GM21390 (cell line): Measurements from ENCODE around the gene ASB1.
"Not testable (repeated sequence)": the region's sequence is repeated elsewhere in the genome, so short reads cannot be mapped to it uniquely, and the experiment has no call there.

Experiments used
- ATAC-seq: cut with Tn5 transposase; IDR thresholded peaks from one replicate; pipeline ENCODE4 v1.9.1; 2021; ENCODE audit not compliant: unreplicated experiment

Gene ASB1

GRCh38 chr2:238403632-238404405 is 22.9 kb upstream of the ASB1 start:
- ATAC-seq, result no peak

GRCh38 chr2:238404406-238405216 is 22.1 kb upstream of the ASB1 start:
- ATAC-seq, result no peak

- not testable (repeated sequence) for ATAC-seq
Observed at GRCh38 chr2:238405217-238405555, 21.5 kb upstream of the ASB1 start.

- ATAC-seq, result no peak
Observed at GRCh38 chr2:238406221-238406997, 20.3 kb upstream of the ASB1 start.

GRCh38 chr2:238406998-238407285 is 19.8 kb upstream of the ASB1 start:
- ATAC-seq, result no peak

GRCh38 chr2:238407566-238407965 is 19.2 kb upstream of the ASB1 start:
- ATAC-seq, result no peak

- no peak for ATAC-seq
Observed at GRCh38 chr2:238408615-238409340, 17.9 kb upstream of the ASB1 start.

- no peak for ATAC-seq
Observed at GRCh38 chr2:238409341-238410199, 17.2 kb upstream of the ASB1 start.

- ATAC-seq, result no peak
Observed at GRCh38 chr2:238412067-238412767, 14.5 kb upstream of the ASB1 start.

- no peak for ATAC-seq
Observed at GRCh38 chr2:238413368-238413767, 13.4 kb upstream of the ASB1 start.

GRCh38 chr2:238415036-238415764 is 11.5 kb upstream of the ASB1 start:
- ATAC-seq, result no peak

- no peak for ATAC-seq
Observed at GRCh38 chr2:238415893-238416292, 10.8 kb upstream of the ASB1 start.

- no peak for ATAC-seq
Observed at GRCh38 chr2:238418196-238418998, 8.3 kb upstream of the ASB1 start.

- ATAC-seq, result no peak
Observed at GRCh38 chr2:238418999-238419546, 7.7 kb upstream of the ASB1 start.

GRCh38 chr2:238420442-238420841 is 6.3 kb upstream of the ASB1 start:
- ATAC-seq, result no peak

GRCh38 chr2:238420878-238421694 is 5.6 kb upstream of the ASB1 start:
- no peak for ATAC-seq

GRCh38 chr2:238421695-238422035 is 5.1 kb upstream of the ASB1 start:
- no peak for ATAC-seq
